GM21529 (cell line): ENCODE results near the gene U2AF1.
"Not testable (repeated sequence)": the region's sequence is repeated elsewhere in the genome, so short reads cannot be mapped to it uniquely, and the experiment has no call there.

Source experiments
- ATAC-seq: cut with Tn5 transposase; IDR thresholded peaks from one replicate; pipeline ENCODE4 v1.9.1; 2021; ENCODE audit not compliant: unreplicated experiment

The U2AF1 gene, protein sequence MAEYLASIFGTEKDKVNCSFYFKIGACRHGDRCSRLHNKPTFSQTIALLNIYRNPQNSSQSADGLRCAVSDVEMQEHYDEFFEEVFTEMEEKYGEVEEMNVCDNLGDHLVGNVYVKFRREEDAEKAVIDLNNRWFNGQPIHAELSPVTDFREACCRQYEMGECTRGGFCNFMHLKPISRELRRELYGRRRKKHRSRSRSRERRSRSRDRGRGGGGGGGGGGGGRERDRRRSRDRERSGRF

DNA sequence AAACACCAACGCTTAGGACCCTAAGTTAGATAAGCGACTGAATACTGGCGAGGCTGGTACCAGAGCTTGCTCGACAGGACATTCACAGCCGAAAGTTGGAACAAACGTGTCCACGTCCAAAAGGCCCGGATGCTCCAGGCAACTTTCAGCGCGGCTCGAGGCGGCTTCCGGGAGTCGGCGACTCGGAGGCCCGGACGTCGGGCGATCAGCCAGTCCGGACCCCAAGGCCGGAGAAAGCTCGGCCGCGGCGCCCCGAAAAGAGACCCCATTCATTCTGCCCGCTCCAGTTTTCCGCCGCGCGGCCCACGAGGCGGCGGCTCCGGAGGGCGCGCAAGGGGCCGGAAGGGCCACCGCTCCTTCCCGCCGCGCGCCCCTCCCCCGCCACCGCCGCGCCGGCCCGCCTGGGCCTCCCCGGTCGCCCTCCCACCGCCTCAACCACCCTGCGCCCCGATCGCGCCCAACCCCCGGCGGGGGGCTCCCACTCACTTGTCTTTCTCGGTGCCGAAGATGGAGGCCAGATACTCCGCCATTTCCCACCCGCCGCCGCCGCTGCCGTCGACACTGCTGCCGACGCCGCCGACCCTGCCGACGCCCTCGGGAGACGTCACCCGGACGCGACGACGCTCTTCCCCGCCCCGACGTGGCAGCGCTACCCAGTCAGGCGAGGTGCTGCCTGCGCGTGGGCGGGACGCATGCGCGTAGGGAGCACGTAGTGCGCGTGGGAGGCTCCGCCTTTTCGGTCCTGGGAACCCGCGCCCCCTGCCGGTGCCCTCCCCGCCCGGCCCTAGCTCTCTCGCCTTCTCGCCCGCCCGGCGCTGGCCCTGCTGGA is at the start of gene U2AF1:
U2AF1 (minus strand) TSS at position 606 of the 829 bp plus-strand sequence; CDS start at position 530, 76 bp downstream.
- peak; percentile 68 for ATAC-seq

DNA sequence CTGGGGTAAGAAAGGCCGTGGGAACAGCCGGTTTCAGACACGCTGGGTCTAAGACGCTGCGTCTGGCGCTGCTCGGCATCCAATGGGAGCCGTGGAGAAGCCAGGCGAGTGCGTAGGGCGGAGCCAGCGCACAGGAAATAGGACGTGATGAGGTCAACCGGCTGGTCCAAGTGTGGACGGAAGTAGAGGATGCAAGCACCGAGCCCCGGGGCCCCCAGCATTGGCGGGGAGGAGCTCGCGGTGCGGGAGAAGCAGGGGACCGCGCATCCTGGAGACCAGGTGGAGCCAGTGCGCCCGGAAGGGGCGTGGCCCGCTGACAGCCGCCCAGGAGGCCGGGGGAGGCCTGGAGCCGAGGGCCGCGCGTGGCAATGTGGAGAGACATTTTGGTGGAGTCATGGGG is 46.2 kb upstream of the U2AF1 start:
- not testable (repeated sequence) for ATAC-seq

DNA sequence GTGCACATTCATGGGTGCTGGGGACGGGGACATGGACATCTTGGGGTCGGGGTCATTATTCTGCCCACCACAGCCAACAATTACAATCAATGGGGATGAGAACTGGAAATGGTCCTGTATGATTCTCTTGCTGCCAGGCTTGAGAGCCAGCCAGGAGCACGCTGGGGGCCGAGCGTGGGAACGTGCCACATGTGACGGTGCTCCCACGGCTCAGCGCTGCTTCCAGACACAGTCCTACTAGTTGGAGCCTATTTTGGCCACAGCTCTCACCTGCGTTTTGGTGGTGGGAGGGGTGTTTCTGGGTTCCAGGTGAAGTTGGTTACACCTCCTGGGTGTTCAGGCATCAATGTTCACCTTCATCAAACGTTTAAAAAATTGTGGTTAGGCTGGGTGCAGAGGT is 42.0 kb upstream of the U2AF1 start:
- ATAC-seq, result not testable (repeated sequence)

DNA sequence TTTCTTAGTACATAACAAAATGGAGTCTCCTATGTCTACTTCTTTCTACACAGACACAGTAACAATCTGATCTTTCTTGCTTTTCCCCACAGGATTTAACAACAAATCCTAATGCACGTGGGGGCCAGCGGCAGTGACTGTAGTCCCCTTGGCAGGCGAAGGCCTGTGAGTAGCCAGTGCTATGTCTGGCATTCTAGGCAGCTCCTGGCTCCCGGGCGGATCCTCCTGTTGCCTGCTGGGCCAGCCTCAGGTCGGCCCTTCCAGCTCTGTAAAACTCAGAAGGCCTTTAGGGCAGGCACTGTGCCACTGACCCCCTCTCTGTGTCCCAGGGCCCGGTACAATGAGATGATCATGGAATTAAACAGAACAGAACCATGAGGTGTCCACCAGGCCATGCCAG is 40.6 kb upstream of the U2AF1 start:
- not testable (repeated sequence) for ATAC-seq

DNA sequence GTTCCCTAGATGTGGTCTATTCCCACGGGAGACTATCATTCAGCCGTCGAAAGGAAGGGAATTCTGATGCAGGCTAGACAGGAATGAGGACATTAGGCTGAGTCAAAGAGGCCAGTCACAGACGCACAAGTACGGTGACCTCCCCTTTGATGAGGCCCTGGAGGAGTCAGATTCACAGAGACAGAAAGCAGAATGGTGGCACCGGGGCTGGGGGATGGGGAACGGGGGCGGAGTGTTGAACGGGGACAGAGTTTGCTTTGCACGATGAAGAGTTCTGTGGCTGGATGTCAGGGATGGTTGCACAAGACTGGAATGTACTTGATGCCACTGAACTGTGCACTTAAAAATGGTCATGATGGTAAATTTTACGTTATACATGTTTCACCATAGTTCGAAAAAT is 39.3 kb upstream of the U2AF1 start:
- not testable (repeated sequence) for ATAC-seq

DNA sequence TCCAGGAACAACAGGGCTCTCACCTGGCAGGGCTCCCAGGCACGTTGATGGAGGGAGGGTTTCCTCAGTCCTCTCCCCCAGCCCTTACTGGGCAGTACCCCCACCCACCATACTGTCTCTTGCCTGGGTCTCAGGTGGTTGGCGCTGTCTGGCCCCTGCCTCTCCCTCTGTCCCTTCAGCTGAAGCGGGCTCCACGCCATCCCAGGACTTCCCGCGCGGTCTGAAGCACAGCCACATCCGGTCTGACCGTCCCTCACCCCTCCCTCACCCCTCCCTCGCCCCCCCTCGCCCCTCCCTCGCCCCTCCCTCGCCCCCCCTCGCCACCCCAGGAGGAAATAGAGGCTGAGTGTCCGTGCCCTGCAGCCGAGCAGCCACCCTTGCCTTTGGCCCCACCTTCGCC is 34.0 kb upstream of the U2AF1 start:
- not testable (repeated sequence) for ATAC-seq

DNA sequence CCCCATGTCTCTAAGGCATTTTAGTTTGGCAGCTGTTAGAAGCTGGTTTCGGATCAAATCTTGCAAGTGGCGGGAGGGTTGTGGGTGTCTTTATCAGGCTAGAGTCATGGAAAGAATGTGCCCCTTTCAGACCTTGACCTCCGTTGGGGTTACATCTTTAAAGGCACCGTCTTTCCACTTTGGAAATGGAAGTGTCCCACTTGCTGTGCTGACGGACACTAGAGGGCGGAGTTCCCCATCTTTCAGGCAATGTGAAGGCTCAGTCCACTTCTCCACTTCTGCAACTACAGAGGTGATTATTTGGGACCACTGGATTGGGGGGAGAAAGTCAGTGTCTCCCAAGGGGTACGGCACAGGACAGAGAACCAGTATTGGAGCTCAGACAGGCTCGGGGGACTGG is 31.6 kb upstream of the U2AF1 start:
- ATAC-seq, result not testable (repeated sequence)

DNA sequence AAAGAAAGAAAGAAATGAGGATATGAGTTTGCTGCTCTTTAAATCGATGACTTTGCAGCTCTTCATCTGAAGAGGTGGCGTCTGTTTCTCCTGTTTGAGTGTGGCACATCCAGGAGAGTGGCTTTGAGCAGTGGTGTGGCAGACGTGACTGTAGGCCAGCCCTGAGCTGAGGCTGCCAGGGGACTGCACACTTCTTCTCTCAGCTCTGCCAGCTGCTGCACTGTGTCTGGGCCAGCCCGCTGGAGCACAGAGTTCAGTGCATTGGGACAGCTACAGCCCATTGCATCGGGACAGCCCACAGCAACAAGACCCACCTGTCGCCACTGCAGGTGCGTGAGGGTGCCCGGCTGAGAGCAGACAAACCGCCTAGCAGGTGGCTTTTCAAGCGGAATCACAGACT is 27.1 kb upstream of the U2AF1 start:
- ATAC-seq, result not testable (repeated sequence)

DNA sequence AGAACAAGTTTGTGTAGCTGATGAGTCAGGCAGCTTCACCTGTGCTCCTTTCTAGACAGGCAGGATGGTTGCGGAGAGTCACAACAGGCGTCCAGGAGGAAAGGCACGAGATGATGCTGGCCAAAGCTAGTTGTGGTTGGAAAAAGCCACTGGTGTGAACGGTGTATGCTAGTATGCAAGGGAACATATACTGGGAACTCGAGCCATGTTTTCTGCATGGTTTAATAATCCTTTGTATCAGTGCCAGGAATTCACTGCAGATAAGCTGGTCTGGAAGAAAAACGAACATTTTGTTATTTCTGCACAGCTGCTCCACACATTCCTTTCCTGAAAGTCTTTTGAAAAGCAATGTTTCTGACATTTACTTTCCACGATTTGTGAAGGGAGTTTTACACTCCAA is 22.7 kb upstream of the U2AF1 start:
- ATAC-seq, result not testable (repeated sequence)

DNA sequence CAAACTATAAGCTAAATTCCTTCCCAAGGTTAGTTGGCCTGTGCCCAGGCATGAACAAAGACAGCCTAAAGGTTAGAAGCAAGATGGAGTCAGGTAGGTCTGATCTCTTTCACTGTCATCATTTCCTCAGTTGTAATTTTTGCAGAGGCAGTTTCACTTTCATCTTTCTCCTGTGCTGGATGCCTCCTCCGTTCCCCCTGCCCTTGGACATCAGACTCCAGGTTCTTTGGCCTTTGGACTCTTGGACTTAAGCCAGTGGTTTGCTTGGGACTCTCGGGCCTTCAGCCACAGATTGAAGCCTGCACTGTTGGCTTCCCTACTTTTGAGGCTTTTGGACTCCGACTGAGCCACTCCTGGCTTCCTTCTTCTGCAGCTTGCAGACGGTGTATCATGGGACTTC is 8.6 kb upstream of the U2AF1 start:
- not testable (repeated sequence) for ATAC-seq

DNA sequence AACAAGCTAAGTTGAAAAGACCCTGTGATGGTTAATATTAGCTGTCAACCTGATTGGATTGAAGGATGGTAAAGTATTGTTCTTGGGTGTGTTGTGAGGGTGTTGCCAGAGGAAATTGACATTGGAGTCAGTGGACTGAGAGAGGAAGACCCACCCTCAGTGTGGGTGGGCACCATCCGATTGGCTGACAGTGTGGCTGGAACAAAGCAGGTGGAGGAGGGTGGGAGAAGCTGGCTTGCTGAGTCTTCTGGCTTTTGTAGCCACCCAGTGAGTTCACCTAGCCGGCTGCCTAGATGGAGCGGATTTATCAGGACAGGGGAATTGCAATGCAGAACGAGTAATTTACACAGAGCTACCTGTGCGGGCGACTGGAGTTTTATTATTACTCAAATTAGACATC is 7.1 kb upstream of the U2AF1 start:
- not testable (repeated sequence) for ATAC-seq

DNA sequence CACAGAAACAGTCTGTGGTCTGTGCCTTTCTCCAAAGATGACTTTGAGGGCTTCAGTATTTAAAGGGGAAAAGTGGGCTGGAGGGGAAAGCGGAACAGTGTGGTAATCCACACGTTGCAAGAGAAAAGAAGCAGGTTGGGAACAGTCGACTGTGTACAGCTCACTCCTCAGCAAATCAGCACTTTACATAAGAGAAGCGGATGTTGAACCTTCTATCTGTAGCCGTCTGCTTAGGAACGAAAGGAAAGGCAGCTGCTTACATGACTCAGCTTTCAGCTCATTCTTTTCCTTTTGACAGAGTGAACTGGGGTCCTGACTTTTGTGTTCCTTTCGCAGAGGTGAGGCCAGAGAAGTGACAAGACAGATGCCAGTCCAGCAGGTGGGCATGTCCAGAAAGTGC is 1.6 kb upstream of the U2AF1 start:
- peak; percentile 37 for ATAC-seq

DNA sequence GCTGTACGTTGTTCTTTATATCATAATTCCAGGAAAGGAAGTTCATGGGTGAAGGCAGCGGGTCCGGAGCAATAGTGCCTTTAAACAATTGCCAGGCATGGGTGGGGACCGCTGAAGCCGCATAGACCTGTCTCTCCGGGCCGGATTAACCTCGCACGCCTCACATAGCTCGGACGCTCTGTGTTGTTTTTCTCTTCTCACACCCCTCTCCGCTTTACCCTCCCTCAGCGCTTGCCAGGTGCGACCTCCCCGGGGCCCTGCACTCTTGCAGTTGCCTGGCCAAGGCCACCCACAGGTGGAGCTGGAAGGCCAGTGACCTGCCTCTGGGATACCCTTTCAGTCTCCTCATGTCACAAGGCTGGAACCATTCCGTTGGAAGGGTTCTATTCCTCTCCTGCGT is 807 bp upstream of the U2AF1 start:
- ATAC-seq, result not testable (repeated sequence)

DNA sequence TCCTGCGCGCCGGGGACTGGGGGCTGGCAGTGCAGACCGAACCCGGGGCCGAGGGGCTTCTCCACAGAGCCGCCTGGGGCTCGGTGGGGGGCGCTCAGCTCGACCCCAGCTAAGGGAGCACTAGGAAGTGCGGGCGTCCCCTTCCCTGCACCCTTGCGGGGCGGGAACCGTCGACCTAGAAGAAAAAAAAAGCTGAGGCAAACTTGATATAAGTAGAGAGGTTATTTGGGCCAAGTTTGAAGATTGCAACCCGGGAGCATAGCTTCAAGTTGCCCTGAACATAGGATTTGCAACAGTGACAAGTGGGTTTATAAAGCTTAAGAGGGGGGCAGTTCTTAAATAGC is 396 bp upstream of the U2AF1 start:
- ATAC-seq, result peak; percentile 9

DNA sequence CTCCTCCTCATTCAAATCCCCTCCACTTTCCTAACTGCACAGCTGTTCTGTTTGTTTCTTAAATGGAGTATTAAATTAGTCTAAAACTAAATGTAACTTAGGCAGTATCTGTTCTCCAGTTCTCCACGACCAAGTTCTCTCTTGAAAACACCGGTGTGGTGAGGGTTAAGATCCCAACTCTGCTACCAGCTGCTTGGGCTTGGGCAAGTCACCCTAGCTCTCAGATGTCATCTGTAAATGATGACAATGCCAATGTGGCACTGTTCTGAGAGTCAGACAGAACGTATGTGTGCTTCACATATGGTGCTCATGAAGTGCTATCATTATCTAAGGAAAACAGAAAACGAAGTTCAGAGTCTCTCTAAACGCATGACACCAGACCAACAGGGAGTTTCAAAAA is 2.7 kb downstream of the U2AF1 start:
- ATAC-seq, result not testable (repeated sequence)

DNA sequence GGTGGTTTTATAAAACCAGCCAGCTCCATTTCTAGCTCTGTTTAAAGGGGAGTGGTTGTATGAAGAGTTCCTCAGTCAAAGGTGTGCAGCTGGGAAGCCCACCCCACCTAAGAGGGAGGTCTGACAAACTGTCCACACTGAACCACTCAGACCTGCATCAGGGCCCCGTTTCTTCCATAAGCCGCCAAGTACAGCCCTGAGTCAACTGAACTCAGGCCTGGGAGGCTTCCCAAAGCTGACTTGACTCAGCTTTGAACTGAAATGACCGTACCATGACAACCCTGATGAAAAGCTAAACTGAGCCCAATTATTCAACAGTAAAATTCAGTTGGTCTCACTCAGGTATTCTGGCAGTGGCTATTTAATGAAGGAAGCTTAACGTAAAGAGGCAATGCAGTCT is 5.1 kb downstream of the U2AF1 start:
- ATAC-seq, result not testable (repeated sequence)

DNA sequence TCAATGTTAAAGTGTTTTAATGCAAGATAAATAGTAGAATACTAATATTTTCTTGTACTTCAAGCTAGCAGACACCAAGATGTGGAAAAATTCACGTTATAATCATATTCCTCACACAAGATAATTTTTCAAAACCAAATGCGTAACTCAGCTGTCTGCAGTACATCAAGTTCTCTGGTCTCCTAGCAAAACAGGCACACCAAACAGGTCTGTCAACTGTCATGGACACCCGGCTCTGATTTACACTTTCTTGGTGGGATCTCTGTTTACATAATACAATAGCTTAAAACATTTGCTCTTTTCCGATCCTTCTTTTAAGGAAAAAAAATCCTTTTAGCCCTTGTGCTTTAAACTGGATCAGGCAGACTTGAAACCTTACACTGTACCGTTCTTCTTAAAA is 5.7 kb downstream of the U2AF1 start:
- ATAC-seq, result not testable (repeated sequence)

DNA sequence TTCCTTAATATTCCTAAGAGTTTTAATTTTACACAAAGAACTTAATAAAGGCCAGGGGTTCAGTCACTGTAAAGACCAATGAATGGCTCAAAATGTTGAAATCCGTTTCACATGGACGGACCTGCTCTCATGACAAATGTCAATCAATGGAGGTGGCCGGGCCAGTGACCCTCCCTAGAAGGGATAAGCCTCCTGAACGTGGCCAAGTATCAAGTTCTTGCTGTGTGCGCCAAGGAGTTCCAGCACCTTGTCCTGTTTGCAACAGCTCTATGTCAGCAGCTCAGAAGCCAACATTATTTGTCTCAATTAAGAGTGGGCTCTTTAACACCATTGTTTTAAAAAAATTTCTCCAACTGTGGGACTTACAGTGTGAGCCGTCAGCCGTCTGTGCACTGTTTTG is 6.4 kb downstream of the U2AF1 start:
- not testable (repeated sequence) for ATAC-seq

DNA sequence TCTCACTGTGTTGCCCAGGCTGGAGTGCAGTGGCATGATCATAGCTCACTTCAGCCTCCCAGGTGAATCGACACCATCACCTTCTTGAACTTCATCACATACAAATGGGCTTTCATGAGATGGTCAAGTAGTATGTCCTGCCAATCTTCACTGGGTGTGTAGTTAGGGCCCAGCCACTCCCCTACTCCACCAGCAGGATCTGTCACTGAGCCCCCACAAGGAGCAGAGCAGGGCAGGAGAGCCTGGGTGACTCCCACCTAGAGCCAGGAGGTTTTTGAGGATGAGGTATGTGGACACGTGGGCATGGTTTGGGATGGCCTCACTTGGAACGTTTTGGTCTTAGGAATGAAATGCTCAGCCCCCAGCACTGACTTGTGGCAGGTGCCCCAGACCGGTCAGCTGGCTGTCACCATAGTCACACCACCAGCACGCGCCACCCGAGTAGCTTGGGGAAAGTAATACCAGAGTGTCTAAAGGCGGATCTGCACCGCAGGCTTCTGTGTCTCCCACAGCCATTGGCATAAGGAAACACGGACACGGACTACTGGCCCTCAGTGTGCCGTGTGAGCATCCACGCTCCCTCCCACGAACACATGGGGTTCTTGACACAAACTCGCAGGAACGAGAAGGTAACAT is 15.3 kb downstream of the U2AF1 start:
- not testable (repeated sequence) for ATAC-seq

DNA sequence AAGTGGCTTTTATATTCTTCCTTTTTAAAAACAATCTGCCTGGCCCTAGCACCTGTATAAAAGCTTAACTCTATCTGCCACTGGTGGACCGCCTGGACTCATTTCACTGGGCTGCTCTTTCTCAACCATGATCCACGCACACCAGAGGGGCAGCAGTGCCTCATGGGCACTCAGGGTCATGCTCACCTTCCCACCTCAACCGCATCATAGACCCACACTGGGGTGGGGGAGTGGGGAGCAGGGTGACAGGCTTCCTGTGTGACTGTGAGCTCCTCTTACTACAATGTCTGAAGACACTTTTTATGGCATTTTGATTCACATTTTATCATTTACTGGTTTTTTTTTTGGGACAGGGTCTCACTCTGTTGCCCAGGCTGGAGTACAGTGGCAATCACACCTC is 16.4 kb downstream of the U2AF1 start:
- ATAC-seq, result not testable (repeated sequence)

DNA sequence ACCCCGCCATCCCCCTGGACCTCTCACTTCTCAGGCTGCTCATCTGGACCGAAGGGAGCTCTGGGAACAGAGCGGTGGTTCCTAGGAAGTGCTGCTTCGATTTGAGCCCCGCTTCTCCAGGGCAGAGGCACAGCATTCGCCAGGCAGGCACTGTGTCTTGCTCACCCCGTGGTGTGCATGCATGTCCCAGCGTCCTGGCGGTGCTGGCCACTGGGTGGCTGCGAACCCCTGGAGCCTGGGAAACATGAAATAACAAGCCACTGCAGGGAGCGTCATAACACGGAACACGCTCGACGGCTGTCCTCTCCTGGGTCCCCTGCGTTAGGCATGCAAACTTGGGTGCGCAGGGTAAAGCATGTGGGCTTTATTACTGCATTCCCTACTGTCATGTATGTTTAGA is 17.9 kb downstream of the U2AF1 start:
- not testable (repeated sequence) for ATAC-seq
